G401.6 (cell line): ENCODE measurements around the gene MYO1G.
"Not testable (repeated sequence)": the region's sequence is repeated elsewhere in the genome, so short reads cannot be mapped to it uniquely, and the experiment has no call there.

Source experiments
- FAIRE-seq: peaks from 2 replicates; lab custom pipeline; 2012; peaks lifted over from hg19 to GRCh38; lab: Jason Lieb, UNC

MYO1G gene

DNA sequence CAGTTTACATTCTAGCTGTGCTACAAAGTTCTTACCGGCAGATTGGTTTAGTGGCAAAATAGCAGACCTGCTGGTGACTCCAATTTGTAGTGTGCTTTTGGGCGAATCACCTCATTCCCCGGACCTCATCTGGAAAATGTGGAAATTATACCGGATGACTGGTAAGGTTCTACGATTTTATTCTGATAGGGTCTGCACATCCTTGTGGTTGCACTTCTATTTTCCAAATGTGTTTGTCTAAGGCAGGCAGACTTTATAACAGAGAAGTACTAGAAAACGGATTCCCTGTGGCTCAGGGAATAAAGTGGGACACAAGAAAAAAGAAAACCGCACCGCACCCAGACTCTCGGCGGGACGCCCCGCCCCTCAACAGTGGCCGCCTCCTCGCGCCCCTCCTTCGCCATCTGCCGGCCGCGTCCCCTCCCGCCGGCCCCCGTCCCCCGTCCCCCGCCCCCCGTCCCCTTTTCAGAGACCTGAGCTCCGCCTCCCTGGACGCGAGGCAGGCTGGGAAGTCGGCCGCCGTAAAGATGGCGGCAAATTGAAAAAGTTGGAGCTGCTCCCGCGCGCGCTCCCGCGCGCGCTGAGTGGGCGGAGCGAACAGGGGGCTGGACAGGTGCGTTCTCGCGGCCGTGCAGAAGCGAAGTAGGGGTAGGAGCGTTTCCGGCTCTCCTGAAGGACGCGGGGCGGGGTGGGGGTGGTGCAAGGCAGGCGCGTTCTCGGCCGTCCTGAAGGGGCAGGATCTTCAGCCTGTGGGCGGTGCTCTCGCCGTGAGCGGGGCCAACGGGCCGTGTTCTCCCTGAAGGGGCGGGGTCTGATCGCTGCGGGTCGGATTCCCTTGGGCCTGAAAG lies 20.7 kb upstream of the MYO1G start:
- peak; percentile 90 for FAIRE-seq

GRCh38 chr7:44998153-44998871 lies 19.5 kb upstream of the MYO1G start:
- no peak for FAIRE-seq

DNA sequence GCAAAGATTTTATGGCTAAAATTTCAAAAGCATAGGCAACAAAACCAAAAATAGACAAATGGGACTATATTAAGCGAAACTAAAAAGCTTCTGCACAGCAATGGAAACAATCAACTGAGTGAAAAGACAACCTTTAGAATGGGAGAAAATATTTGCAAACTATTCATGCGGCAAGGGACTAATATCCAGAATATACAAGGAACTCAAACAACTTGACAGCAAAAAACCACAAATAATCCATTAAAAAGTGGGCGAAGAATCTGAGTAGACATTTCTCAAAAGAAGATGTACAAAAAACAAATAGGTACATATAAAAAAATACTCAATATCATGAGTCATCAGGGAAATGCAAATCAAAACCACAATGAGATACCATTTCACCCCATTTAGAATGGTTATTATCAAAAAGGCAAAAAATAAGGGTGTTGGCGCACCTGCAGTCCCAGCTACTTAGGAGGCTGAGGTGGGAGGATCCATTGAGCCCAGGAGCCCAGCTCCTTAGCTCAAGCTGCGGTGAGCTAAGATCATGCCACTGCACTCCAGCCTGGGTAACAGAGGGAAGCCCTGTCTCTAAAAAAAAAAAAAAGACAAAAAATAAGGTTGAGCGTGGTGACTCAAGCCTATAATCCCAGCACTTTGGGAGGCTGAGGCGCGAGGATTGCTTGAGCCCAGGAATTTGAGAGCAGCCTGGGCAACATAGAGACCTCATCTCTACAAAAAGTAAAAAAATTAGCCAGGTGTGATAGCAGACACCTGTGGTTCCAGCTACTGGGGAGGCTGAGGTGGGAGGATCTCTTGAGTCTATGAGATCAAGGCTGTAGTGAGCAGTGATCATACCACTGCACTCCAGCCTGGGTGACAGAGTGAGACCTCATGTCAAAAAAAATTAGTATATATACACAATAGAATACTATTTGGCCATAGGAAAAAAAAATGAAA lies 17.0 kb upstream of the MYO1G start:
- FAIRE-seq, result no peak

DNA sequence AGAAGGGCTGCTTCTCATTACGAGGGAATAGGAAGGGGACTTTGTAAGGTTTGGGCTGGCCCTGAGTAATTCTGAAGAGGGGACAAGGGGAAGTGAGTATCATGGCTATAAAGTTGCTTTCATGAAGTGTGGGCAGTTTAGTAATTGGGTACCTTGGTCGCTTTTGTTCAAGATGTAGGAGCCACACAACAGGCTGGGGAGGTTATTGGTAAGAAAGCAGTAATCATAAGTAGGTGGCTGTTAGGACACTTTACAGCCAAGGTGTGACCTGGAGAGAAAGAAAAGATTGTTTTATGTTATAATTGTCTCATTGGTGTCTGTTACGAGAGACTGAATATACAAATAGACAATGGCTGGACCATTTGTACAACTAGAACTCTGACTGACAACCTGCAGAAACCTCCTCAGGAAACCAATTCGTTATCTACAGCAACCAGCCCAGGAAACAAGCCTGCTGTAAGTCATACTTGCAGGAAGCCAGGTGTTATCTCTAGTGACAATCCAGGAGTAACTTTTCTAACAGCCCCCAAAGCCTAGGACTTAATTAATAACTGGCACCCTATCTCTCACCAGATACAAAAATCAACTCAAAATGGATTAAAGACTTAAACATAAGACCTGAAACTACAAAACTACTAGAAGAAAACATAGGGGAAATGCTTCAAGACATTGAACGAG lies 16.2 kb upstream of the MYO1G start:
- FAIRE-seq, result no peak

DNA sequence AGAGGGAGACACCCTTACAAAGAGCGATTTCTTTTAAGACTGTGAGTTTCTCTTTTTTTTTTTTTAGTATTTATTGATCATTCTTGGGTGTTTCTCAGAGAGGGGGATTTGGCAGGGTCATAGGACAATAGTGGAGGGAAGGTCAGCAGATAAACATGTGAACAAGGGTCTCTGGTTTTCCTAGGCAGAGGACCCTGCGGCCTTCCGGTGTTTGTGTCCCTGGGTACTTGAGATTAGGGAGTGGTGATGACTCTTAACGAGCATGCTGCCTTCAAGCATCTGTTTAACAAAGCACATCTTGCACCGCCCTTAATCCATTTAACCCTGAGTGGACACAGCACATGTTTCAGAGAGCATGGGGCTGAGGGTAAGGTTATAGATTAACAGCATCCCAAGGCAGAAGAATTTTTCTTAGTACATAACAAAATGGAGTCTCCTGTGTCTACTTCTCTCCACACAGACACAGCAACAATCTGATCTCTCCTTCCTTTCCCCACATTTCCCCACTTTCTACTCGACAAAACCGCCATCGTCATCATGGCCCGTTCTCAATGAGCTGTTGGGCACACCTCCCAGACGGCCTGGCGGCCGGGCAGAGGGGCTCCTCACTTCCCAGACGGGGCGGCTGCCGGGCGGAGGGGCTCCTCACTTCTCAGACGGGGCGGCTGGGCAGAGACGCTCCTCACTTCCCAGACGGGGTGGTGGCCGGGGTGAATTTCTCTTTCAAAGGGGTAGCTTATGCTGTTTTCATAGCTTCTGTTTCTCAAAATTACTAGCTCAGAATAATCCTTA lies 13.4 kb upstream of the MYO1G start:
- FAIRE-seq, result not testable (repeated sequence)

GRCh38 chr7:44990109-44991023 lies 11.6 kb upstream of the MYO1G start:
- no peak for FAIRE-seq

- no peak for FAIRE-seq
Measured at GRCh38 chr7:44989132-44989531, 10.3 kb upstream of the MYO1G start.

DNA sequence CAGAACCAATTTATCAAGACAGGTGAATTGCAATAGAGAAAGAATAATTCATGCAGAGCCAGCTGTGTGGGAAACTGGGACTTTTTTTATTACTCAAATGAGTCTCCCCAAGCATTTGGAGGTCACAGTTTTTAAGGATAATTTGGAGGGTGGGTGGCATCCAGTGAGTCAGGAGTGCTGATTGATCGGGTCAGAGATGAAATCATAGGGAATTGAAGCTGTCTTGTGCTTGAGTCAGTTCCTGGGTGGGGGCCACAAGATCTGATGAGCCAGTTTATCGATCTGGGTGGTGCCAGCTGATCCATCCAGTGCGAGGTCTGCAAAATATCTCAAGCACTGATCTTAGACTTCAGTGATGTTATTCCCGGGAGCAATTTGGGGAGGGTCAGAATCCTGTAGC lies 9.9 kb upstream of the MYO1G start:
- FAIRE-seq, result no peak

- no peak for FAIRE-seq
Measured at GRCh38 chr7:44987996-44988395, 9.2 kb upstream of the MYO1G start.

GRCh38 chr7:44987457-44987856 lies 8.6 kb upstream of the MYO1G start:
- no peak for FAIRE-seq

DNA sequence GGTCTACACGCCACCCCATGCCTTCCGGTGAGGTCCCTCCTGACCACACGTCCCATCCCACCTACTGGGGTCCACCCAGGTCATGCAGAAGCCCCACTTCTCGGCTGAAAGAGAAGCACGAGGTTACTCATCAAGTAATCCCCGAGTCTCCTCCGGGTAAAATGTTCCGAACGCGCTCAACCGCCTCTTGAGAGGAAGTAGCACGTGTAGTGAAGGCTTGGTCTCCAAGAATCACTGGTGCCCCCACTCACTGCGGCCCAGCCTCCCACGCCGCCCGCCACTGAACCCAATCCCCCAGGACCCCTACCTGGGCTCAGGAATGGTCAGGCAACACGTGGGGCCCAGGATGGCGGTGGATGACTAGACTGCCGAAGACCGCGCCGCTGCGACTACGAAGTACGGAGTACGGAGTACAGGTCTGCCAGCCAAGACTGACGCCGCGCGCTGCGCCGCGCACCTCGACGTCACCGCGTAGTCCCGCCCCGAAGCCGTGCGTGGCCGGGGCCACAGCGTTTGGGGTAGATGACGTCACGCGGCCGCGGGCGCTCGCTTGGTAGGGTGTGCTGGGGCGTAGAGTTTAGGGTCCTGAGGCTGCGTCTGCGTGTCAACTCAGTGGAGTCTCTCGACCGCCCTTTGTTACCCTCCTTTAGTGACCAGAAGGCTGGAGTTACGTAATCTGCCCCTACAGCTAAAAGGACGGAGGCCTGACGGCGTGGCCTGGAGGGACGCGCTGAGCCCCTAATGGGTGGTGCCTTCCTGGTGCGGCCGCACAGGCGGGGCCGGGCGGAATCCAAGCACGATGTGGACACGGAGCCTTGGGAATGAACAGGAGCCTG lies 7.6 kb upstream of the MYO1G start:
- peak; percentile 19 for FAIRE-seq

DNA sequence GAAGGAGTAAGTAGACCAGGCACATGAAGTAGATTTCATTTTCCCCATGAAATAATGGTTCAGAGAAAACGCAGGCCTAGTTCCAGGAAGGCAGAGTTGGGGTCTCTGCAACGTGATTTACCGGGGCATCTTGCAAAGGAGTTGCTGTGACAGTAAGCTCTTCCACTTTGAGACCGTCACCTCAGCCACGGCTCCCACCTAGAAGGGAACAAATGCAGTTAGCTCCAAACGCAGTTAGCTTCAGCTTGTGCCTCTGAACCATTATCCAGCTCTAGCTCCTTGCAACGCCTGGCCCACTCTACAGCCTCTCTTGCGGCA lies 7.0 kb upstream of the MYO1G start:
- no peak for FAIRE-seq

- no peak for FAIRE-seq
Measured at GRCh38 chr7:44985033-44985695, 6.3 kb upstream of the MYO1G start.

DNA sequence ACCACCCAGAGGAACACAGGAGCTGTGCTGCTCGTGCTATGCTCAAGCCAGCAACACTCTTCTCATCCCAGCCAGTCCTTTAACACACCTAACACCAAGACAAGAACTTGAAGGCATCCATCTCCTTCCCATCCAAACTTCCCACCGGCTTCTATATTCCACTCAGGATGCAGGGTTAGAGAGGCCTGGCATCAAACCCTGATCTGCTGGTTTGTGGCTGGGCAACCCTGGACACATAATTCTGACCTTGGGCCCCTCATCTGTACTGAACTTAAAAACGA lies 5.6 kb upstream of the MYO1G start:
- no peak for FAIRE-seq

GRCh38 chr7:44983742-44984477 lies 5.1 kb upstream of the MYO1G start:
- no peak for FAIRE-seq

GRCh38 chr7:44982970-44983369 lies 4.2 kb upstream of the MYO1G start:
- FAIRE-seq, result no peak

DNA sequence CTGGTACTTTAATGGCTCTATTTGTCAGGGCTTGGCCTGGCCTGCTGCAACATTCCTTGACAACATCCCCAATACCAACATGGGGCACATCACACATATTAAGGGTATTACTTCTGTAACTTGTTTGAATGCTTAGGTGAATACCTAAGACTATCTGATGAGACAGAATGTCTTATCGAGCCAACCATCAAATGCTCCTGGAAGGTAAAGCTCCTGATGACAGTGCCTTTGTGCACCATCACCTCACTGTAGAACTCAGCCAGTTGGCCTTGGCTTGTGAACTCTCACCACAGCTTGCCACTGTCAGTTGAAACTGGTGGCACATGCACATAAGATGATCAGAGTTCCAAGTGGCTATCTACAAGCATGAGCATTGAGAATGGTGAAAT lies 3.7 kb upstream of the MYO1G start:
- no peak for FAIRE-seq

DNA sequence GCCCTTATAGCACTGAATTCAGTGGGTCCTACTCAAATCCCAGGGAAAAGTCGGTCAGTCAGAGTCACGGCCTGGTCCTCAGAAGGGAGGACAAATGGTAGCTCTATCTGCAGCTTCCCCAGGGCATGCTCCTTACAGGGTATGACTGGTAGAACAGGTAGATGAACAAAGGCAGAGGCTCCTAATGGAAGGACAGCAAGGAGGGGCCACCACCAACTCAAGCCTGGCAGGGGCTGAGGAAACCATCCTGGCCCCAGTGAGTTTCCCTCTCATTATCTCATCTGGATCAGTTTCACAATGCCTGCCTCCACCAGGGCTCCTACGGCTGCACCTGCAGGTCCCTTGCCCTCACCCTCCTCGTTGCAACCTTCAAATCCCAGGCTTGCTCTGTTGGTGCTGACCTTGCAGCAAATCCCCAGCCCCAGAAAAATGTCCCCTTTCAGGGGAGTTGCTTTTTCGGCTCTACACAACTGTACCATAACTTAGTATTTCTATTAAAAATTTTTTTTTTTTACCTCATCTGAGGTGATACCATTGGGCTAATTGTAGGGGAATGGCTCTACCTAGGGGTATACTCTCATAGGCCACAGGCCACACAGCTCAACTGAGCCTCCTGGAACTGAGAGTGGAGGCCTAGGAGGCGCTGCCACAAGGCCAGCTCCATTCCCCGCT lies 2.4 kb upstream of the MYO1G start:
- FAIRE-seq, result no peak
